Endothelial cell of umbilical vein (primary cell): ENCODE measurements around the gene PSORS1C1.

ENCODE experiments used
- EZH2 ChIP-seq: IDR thresholded peaks from 2 replicates; pipeline ENCODE4 v1.6.1; 2012; ENCODE audit warnings: borderline replicate concordance, low read depth, mild to moderate bottlenecking, moderate library complexity, low read length, inconsistent platforms; ENCODE audit not compliant: severe bottlenecking
- POLR2A ChIP-seq: IDR thresholded peaks from 2 replicates; pipeline ENCODE4 v1.6.1; 2012; ENCODE audit warnings: low read depth, mild to moderate bottlenecking, control low read depth, low read length
- TF ChIP-seq, protein P1 (sequence below), 2 donors: IDR thresholded peaks; 1 replicate in 1 of 2; 2 replicates in 1 of 2; pipeline ENCODE4 v1.5.1; 2011; ENCODE audit warnings: low read length in 2 of 2, mild to moderate bottlenecking in 2 of 2, moderate library complexity in 2 of 2, control low read depth in 1 of 2, inconsistent platforms in 1 of 2, low read depth in 1 of 2; ENCODE audit not compliant: insufficient read depth in 1 of 2; ENCODE audit errors: extremely low read depth in 1 of 2

DNA sequence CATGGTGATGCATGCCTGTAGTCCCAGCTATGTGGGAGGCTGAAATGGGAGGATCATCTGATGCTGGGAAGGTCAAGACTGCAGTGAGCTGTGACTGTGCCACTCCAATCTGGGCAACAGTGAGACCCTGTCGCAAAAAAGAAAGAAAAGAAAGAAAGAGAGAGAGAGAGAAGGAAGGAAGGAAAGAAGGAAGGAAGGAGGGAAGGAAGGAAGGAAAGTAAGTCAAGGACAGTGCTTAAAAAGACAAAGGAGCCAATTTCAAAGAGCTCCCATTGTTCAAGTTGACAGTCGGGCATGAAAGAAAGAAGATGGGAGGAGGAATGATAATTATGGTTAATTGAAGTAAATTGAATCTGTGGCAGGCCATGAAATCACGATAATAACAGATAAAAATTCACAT, 18.4 kb upstream of the PSORS1C1 start:
- TF ChIP-seq, protein P1, sequence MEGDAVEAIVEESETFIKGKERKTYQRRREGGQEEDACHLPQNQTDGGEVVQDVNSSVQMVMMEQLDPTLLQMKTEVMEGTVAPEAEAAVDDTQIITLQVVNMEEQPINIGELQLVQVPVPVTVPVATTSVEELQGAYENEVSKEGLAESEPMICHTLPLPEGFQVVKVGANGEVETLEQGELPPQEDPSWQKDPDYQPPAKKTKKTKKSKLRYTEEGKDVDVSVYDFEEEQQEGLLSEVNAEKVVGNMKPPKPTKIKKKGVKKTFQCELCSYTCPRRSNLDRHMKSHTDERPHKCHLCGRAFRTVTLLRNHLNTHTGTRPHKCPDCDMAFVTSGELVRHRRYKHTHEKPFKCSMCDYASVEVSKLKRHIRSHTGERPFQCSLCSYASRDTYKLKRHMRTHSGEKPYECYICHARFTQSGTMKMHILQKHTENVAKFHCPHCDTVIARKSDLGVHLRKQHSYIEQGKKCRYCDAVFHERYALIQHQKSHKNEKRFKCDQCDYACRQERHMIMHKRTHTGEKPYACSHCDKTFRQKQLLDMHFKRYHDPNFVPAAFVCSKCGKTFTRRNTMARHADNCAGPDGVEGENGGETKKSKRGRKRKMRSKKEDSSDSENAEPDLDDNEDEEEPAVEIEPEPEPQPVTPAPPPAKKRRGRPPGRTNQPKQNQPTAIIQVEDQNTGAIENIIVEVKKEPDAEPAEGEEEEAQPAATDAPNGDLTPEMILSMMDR (IDR thresholded peaks at IDR 0.05; ENCODE audit: extremely low read depth in 1 of 2, insufficient read depth in 1 of 2, low read depth in 1 of 2, low read length in 2 of 2) = no peak
- TF ChIP-seq EZH2 (no peak), POLR2A (no peak)
